ENCODE measurements around the gene EXOC3L4. TPM values are rescaled to one million over a fixed set of nuclear protein-coding genes. Genes with fewer than 3 reads are reported as not detected.

Gene EXOC3L4
- polyA plus RNA-seq, 2 of the 4 experiments (the other 2 are of a cell fraction) = 1.5 to 4.3 TPM

GRCh38 chr14:103143506-103143905, 49.0 kb downstream of the EXOC3L4 start (continued):
- TF ChIP-seq RAD21 (conservative IDR thresholded peaks at IDR 0.05 in 1 of 2, IDR thresholded peaks at IDR 0.05 in 1 of 2) (no peak), RNF2 (IDR thresholded peaks at IDR 0.05; ENCODE audit: borderline replicate concordance, low read depth) (no peak), GATA3 (IDR thresholded peaks at IDR 0.05; ENCODE audit: borderline replicate concordance) (no peak), PHF8 (IDR thresholded peaks at IDR 0.05; ENCODE audit: borderline replicate concordance, low read depth) (no peak), ZSCAN20 (CRISPR knock-in tag; IDR thresholded peaks at IDR 0.05) (peak; percentile 100), HEYL (CRISPR knock-in tag; IDR thresholded peaks at IDR 0.05) (peak; percentile 100), FOSL2 (IDR thresholded peaks at IDR 0.05) (no peak), FOSL2 (CRISPR knock-in tag; IDR thresholded peaks at IDR 0.05) (peak; percentile 83), MAZ (IDR thresholded peaks at IDR 0.05; ENCODE audit: borderline replicate concordance, low read depth, low read length) (no peak), RFX5 (IDR thresholded peaks at IDR 0.05) (no peak), HDAC2 (IDR thresholded peaks at IDR 0.05) (no peak), FOSB (CRISPR knock-in tag; IDR thresholded peaks at IDR 0.05) (peak; percentile 99), ZC3H11A (IDR thresholded peaks at IDR 0.05) (no peak), ATOH8 (CRISPR knock-in tag; IDR thresholded peaks at IDR 0.05; ENCODE audit: low read depth) (peak; percentile 100), TFCP2L1 (CRISPR knock-in tag; IDR thresholded peaks at IDR 0.05) (peak; percentile 99), ZNF302 (CRISPR knock-in tag; IDR thresholded peaks at IDR 0.05) (peak; percentile 99), HOXA7 (CRISPR knock-in tag; IDR thresholded peaks at IDR 0.05) (peak; percentile 99), PBX3 (IDR thresholded peaks at IDR 0.05) (no peak), EP300 (IDR thresholded peaks at IDR 0.05) (no peak), POLR2A (IDR thresholded peaks at IDR 0.05; ENCODE audit: low read length) (no peak), HOXB13 (CRISPR knock-in tag; IDR thresholded peaks at IDR 0.05; ENCODE audit: low read depth) (peak; percentile 100), HMGXB4 (CRISPR knock-in tag; IDR thresholded peaks at IDR 0.05; ENCODE audit: borderline replicate concordance) (peak; percentile 97), CTCF (IDR thresholded peaks at IDR 0.05) (no peak), KDM5A (IDR thresholded peaks at IDR 0.05) (no peak), JUNB (IDR thresholded peaks at IDR 0.05) (no peak), JUN (IDR thresholded peaks at IDR 0.05) (0 out of 5 replicates have a peak, but pooled peaks of 1 of the 2 experiments have one; percentile 19), NR3C1 (IDR thresholded peaks at IDR 0.05) (no peak), CHD2 (IDR thresholded peaks at IDR 0.05; ENCODE audit: low read length, partially characterized antibody) (no peak), ESRRA (IDR thresholded peaks at IDR 0.05; ENCODE audit: borderline replicate concordance, low read length) (no peak), ZFP36 (IDR thresholded peaks at IDR 0.05; ENCODE audit: borderline replicate concordance, partially characterized antibody) (no peak), NFE2L2 (conservative IDR thresholded peaks at IDR 0.05; ENCODE audit: low read length) (no peak), SMC3 (IDR thresholded peaks at IDR 0.05) (no peak), BHLHE40 (IDR thresholded peaks at IDR 0.05; ENCODE audit: low read depth, low read length) (no peak), FOXS1 (CRISPR knock-in tag; IDR thresholded peaks at IDR 0.05) (peak; percentile 100), KDM1A (IDR thresholded peaks at IDR 0.05; ENCODE audit: low read depth) (no peak), EHMT2 (IDR thresholded peaks at IDR 0.05; ENCODE audit: low read depth) (no peak), POLR2AphosphoS2 (conservative IDR thresholded peaks at IDR 0.05; ENCODE audit: low read length) (no peak), E2F6 (IDR thresholded peaks at IDR 0.05; ENCODE audit: borderline replicate concordance, low read depth) (no peak), USF2 (IDR thresholded peaks at IDR 0.05) (no peak), NPAS2 (CRISPR knock-in tag; IDR thresholded peaks at IDR 0.05; ENCODE audit: borderline replicate concordance) (peak; percentile 96)
